ENCODE data around the gene RFX4.
A peak's percentile ranks its signal among the peaks of the same experiment; 100 is the strongest.

The RFX4 gene

GRCh38 chr12:106644335-106645073, 61.7 kb downstream of the RFX4 start:
- Histone ChIP-seq H3K9ac (ENCODE audit: low read length in 5 of 5) (peak overlapping the region in 1 of 5 donors; percentile 43), H3K4me3 (ENCODE audit: low read depth in 1 of 5, low read length in 5 of 5) (no peak overlapping the region), H3K27me3 (ENCODE audit: control insufficient read depth in 5 of 5, insufficient read depth in 4 of 5, low read length in 5 of 5) (no peaks in the 10 kb centered on the region), H3K36me3 (ENCODE audit: control insufficient read depth in 5 of 5, insufficient read depth in 5 of 5, low read length in 5 of 5) (no peaks in the 10 kb centered on the region), H3K9me3 (ENCODE audit: control insufficient read depth in 5 of 5, low read length in 5 of 5) (no peaks in the 10 kb centered on the region), H3K4me1 (ENCODE audit: control insufficient read depth in 5 of 5, insufficient read depth in 5 of 5, low read length in 5 of 5) (peaks cover 0 to 21% (median 13%) of the 10 kb centered on the region in 5 donors), H3K27ac (ENCODE audit: low read depth, low read length) (peak overlapping the region; percentile 80)

- no peaks in the 10 kb centered on the region for H3K27me3 ChIP-seq (ENCODE audit: control insufficient read depth in 5 of 5, insufficient read depth in 4 of 5, low read length in 5 of 5)
- H3K4me1 ChIP-seq (ENCODE audit: control insufficient read depth in 5 of 5, insufficient read depth in 5 of 5, low read length in 5 of 5) = peaks cover 0 to 21% (median 13%) of the 10 kb centered on the region in 5 donors
- H3K9ac ChIP-seq (ENCODE audit: low read length in 5 of 5) = peak overlapping the region in 1 of 5 donors; percentile 68
- peak overlapping the region in 1 of 5 donors; percentile 7 for H3K4me3 ChIP-seq (ENCODE audit: low read depth in 1 of 5, low read length in 5 of 5)
- no peaks in the 10 kb centered on the region for H3K9me3 ChIP-seq (ENCODE audit: control insufficient read depth in 5 of 5, low read length in 5 of 5)
- H3K27ac ChIP-seq (ENCODE audit: low read depth, low read length) = peak overlapping the region; percentile 80
- H3K36me3 ChIP-seq (ENCODE audit: control insufficient read depth in 5 of 5, insufficient read depth in 5 of 5, low read length in 5 of 5) = no peaks in the 10 kb centered on the region
These were observed 62.2 kb downstream of the RFX4 start for GRCh38 chr12:106645074-106645421.

GRCh38 chr12:106645465-106646330, 62.9 kb downstream of the RFX4 start:
- Histone ChIP-seq H3K9ac (ENCODE audit: low read length in 5 of 5) (peak overlapping the region in 1 of 5 donors; percentile 68), H3K4me3 (ENCODE audit: low read depth in 1 of 5, low read length in 5 of 5) (peak overlapping the region in 1 of 5 donors; percentile 7), H3K27ac (ENCODE audit: low read depth, low read length) (peak overlapping the region; percentile 80), H3K9me3 (ENCODE audit: control insufficient read depth in 5 of 5, low read length in 5 of 5) (no peaks in the 10 kb centered on the region), H3K36me3 (ENCODE audit: control insufficient read depth in 5 of 5, insufficient read depth in 5 of 5, low read length in 5 of 5) (no peaks in the 10 kb centered on the region), H3K27me3 (ENCODE audit: control insufficient read depth in 5 of 5, insufficient read depth in 4 of 5, low read length in 5 of 5) (no peaks in the 10 kb centered on the region), H3K4me1 (ENCODE audit: control insufficient read depth in 5 of 5, insufficient read depth in 5 of 5, low read length in 5 of 5) (peaks cover 0 to 21% (median 13%) of the 10 kb centered on the region in 5 donors)

- Histone ChIP-seq H3K27me3 (ENCODE audit: control insufficient read depth in 5 of 5, insufficient read depth in 4 of 5, low read length in 5 of 5) (no peaks in the 10 kb centered on the region), H3K4me3 (ENCODE audit: low read depth in 1 of 5, low read length in 5 of 5) (no peak overlapping the region), H3K4me1 (ENCODE audit: control insufficient read depth in 5 of 5, insufficient read depth in 5 of 5, low read length in 5 of 5) (peaks cover 0 to 29% (median 16%) of the 10 kb centered on the region in 5 donors), H3K27ac (ENCODE audit: low read depth, low read length) (peak overlapping the region; percentile 80), H3K9ac (ENCODE audit: low read length in 5 of 5) (no peak overlapping the region), H3K9me3 (ENCODE audit: control insufficient read depth in 5 of 5, low read length in 5 of 5) (no peaks in the 10 kb centered on the region), H3K36me3 (ENCODE audit: control insufficient read depth in 5 of 5, insufficient read depth in 5 of 5, low read length in 5 of 5) (no peaks in the 10 kb centered on the region)
These were observed 63.7 kb downstream of the RFX4 start for GRCh38 chr12:106646472-106646871.

- Histone ChIP-seq H3K27me3 (ENCODE audit: control insufficient read depth in 5 of 5, insufficient read depth in 4 of 5, low read length in 5 of 5) (no peaks in the 10 kb centered on the region), H3K9me3 (ENCODE audit: control insufficient read depth in 5 of 5, low read length in 5 of 5) (no peaks in the 10 kb centered on the region), H3K4me3 (ENCODE audit: low read depth in 1 of 5, low read length in 5 of 5) (no peak overlapping the region), H3K9ac (ENCODE audit: low read length in 5 of 5) (no peak overlapping the region), H3K4me1 (ENCODE audit: control insufficient read depth in 5 of 5, insufficient read depth in 5 of 5, low read length in 5 of 5) (peaks cover 0 to 36% (median 16%) of the 10 kb centered on the region in 5 donors), H3K36me3 (ENCODE audit: control insufficient read depth in 5 of 5, insufficient read depth in 5 of 5, low read length in 5 of 5) (no peaks in the 10 kb centered on the region), H3K27ac (ENCODE audit: low read depth, low read length) (peak overlapping the region; percentile 80)
These were observed 65.2 kb downstream of the RFX4 start for GRCh38 chr12:106647793-106648514.

- Histone ChIP-seq H3K36me3 (ENCODE audit: control insufficient read depth in 5 of 5, insufficient read depth in 5 of 5, low read length in 5 of 5) (no peaks in the 10 kb centered on the region), H3K9me3 (ENCODE audit: control insufficient read depth in 5 of 5, low read length in 5 of 5) (no peaks in the 10 kb centered on the region), H3K27me3 (ENCODE audit: control insufficient read depth in 5 of 5, insufficient read depth in 4 of 5, low read length in 5 of 5) (no peaks in the 10 kb centered on the region), H3K9ac (ENCODE audit: low read length in 5 of 5) (no peak overlapping the region), H3K4me1 (ENCODE audit: control insufficient read depth in 5 of 5, insufficient read depth in 5 of 5, low read length in 5 of 5) (peaks cover 0 to 36% (median 16%) of the 10 kb centered on the region in 5 donors), H3K4me3 (ENCODE audit: low read depth in 1 of 5, low read length in 5 of 5) (no peak overlapping the region), H3K27ac (ENCODE audit: low read depth, low read length) (no peak overlapping the region)
These were observed 65.9 kb downstream of the RFX4 start for GRCh38 chr12:106648736-106649135.

- Histone ChIP-seq H3K27ac (ENCODE audit: low read depth, low read length) (peak overlapping the region; percentile 83), H3K9ac (ENCODE audit: low read length in 5 of 5) (peak overlapping the region in 2 of 5 donors; percentile 50 to 68)
These were observed 68.7 kb downstream of the RFX4 start for GRCh38 chr12:106651552-106651951.

GRCh38 chr12:106652510-106653015, 69.8 kb downstream of the RFX4 start:
- peak overlapping the region; percentile 83 for H3K27ac ChIP-seq (ENCODE audit: low read depth, low read length)
- no peaks in the 10 kb centered on the region for H3K36me3 ChIP-seq (ENCODE audit: control insufficient read depth in 5 of 5, insufficient read depth in 5 of 5, low read length in 5 of 5)
- no peaks in the 10 kb centered on the region for H3K27me3 ChIP-seq (ENCODE audit: control insufficient read depth in 5 of 5, insufficient read depth in 4 of 5, low read length in 5 of 5)
- peaks cover 0 to 15% (median 0%) of the 10 kb centered on the region in 5 donors for H3K4me1 ChIP-seq (ENCODE audit: control insufficient read depth in 5 of 5, insufficient read depth in 5 of 5, low read length in 5 of 5)
- peak overlapping the region in 1 of 5 donors; percentile 20 for H3K9ac ChIP-seq (ENCODE audit: low read length in 5 of 5)
- no peak overlapping the region for H3K4me3 ChIP-seq (ENCODE audit: low read depth in 1 of 5, low read length in 5 of 5)
- no peaks in the 10 kb centered on the region for H3K9me3 ChIP-seq (ENCODE audit: control insufficient read depth in 5 of 5, low read length in 5 of 5)

More at GRCh38 chr12:106651552-106651951, 68.7 kb downstream of the RFX4 start:
- H3K36me3 ChIP-seq (ENCODE audit: control insufficient read depth in 5 of 5, insufficient read depth in 5 of 5, low read length in 5 of 5) = no peaks in the 10 kb centered on the region
- H3K4me3 ChIP-seq (ENCODE audit: low read depth in 1 of 5, low read length in 5 of 5) = no peak overlapping the region
- H3K9me3 ChIP-seq (ENCODE audit: control insufficient read depth in 5 of 5, low read length in 5 of 5) = no peaks in the 10 kb centered on the region
- no peaks in the 10 kb centered on the region for H3K27me3 ChIP-seq (ENCODE audit: control insufficient read depth in 5 of 5, insufficient read depth in 4 of 5, low read length in 5 of 5)
- H3K4me1 ChIP-seq (ENCODE audit: control insufficient read depth in 5 of 5, insufficient read depth in 5 of 5, low read length in 5 of 5) = peaks cover 0 to 20% (median 4%) of the 10 kb centered on the region in 5 donors

- Histone ChIP-seq H3K27me3 (ENCODE audit: control insufficient read depth in 5 of 5, insufficient read depth in 4 of 5, low read length in 5 of 5) (no peaks in the 10 kb centered on the region), H3K27ac (ENCODE audit: low read depth, low read length) (no peak overlapping the region), H3K9ac (ENCODE audit: low read length in 5 of 5) (no peak overlapping the region), H3K9me3 (ENCODE audit: control insufficient read depth in 5 of 5, low read length in 5 of 5) (peaks cover 0 to 5% (median 2%) of the 10 kb centered on the region in 5 donors), H3K36me3 (ENCODE audit: control insufficient read depth in 5 of 5, insufficient read depth in 5 of 5, low read length in 5 of 5) (no peaks in the 10 kb centered on the region), H3K4me3 (ENCODE audit: low read depth in 1 of 5, low read length in 5 of 5) (no peak overlapping the region), H3K4me1 (ENCODE audit: control insufficient read depth in 5 of 5, insufficient read depth in 5 of 5, low read length in 5 of 5) (peaks cover 0 to 15% (median 0%) of the 10 kb centered on the region in 5 donors)
These were observed 72.8 kb downstream of the RFX4 start for GRCh38 chr12:106655577-106655976.

All from subcutaneous abdominal adipose tissue (tissue), 5 donors.